HG02852 (cell line): ENCODE results near the gene PHLDA1.

ENCODE experiments used
- ATAC-seq: cut with Tn5 transposase; IDR thresholded peaks from one replicate; pipeline ENCODE4 v1.9.1; 2021; ENCODE audit warnings: mild to moderate bottlenecking, moderate library complexity; ENCODE audit not compliant: unreplicated experiment

Gene PHLDA1

GRCh38 chr12:76038176-76038575 lies 6.6 kb upstream of the PHLDA1 start:
- no peak for ATAC-seq

- ATAC-seq = peak; percentile 59
Measured at GRCh38 chr12:76037130-76038103, 5.8 kb upstream of the PHLDA1 start.

GRCh38 chr12:76035045-76035444 lies 3.5 kb upstream of the PHLDA1 start:
- no peak for ATAC-seq

- ATAC-seq = no peak
Measured at GRCh38 chr12:76033081-76034011, 1.8 kb upstream of the PHLDA1 start.

- peak; percentile 36 for ATAC-seq
Measured at GRCh38 chr12:76032043-76032981, 736 bp upstream of the PHLDA1 start.

- no peak for ATAC-seq
Measured at GRCh38 chr12:76031081-76031413, 529 bp downstream of the PHLDA1 start.

GRCh38 chr12:76030341-76031080 lies 1.1 kb downstream of the PHLDA1 start:
- no peak for ATAC-seq

- ATAC-seq = no peak
Measured at GRCh38 chr12:76029982-76030340, 1.6 kb downstream of the PHLDA1 start.

GRCh38 chr12:76028571-76029277 lies 2.9 kb downstream of the PHLDA1 start:
- ATAC-seq = no peak

- no peak for ATAC-seq
Measured at GRCh38 chr12:76026643-76027063, 4.9 kb downstream of the PHLDA1 start.

- ATAC-seq = no peak
Measured at GRCh38 chr12:76025601-76026575, 5.7 kb downstream of the PHLDA1 start.

- ATAC-seq = no peak
Measured at GRCh38 chr12:76024942-76025600, 6.5 kb downstream of the PHLDA1 start.

- ATAC-seq = no peak
Measured at GRCh38 chr12:76024102-76024781, 7.3 kb downstream of the PHLDA1 start.

- no peak for ATAC-seq
Measured at GRCh38 chr12:76023069-76023690, 8.4 kb downstream of the PHLDA1 start.

GRCh38 chr12:76022506-76022905 lies 9.1 kb downstream of the PHLDA1 start:
- no peak for ATAC-seq
